ENCODE measurements around the gene PRDX6.

GRCh38 chr1:173489149-173489600, 12.0 kb downstream of the PRDX6 start:
- TF ChIP-seq CTCF (IDR thresholded peaks at IDR 0.05) (no peak), POLR2AphosphoS5 (IDR thresholded peaks at IDR 0.05) (no peak)

Measured in prostate gland (tissue), 2 donors.